ENCODE measurements around the gene EGFLAM.

The EGFLAM gene

DNA sequence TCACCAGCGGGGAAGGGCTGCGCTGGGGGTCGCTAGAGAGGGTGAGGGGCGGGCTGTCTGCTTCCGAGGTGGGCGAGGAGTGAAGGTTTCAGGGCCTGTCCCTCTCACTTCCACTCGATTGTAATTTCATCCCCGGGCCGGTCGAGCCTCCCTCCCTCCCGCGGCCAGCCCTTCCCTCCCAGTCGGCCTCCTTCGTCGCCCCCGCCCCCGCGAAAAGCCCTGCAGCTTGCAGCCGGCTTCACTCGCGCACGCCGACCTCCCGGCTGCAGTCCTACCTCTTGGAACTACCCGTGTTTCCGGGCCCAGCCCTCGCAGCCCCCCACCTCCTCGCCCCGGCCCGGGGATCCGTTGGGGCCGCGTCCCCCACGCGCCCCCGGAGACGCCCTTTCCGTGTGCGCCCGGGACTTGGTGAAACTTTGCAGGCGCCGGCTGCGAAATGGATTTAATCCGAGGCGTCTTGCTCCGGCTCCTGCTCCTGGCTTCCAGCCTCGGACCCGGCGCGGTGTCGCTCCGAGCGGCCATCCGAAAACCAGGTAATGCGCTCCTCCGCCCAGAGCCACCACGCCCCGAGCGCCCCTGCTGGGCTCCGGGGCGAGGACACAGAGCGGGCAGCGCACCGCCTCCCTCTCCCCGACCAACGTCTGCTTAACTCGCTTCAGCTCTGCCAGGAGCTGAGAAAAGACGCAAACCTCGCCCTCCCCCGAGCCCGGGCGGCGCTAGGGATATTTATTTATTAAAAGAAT lies at the start of gene EGFLAM:
Gene EGFLAM, plus strand, starts transcription at position 241 of the 743 bp plus-strand sequence. Its CDS starts 196 bp downstream, at position 437.
- no peak for DNase-seq

DNA sequence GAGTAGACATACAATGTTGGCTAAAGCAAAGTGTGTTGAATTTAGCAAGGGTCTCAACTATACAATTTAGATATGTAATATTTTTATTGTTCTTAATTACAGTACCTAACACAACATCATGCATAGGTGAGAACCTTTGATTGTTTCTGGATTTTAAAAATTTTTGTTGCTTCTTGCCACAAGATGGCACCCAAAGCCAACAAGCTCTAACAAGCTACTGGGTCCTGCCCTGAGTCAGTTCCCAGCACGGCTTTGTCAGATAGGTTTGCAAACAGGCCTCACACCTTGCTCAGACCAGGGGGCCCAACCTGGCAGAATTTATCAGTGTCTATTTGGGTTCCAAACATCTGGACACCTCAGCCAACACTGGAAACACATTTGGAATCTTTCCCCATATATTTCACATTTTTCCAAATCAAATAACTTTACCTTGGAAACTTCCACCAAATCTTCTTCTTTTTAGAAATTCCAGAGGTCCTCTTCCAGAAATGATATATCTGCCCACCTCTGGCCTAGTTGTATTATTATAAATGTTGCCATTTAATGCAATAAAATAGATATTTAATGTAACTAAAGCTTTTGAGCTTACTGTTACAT lies 49.5 kb upstream of the EGFLAM start:
- no peak for DNase-seq

DNA sequence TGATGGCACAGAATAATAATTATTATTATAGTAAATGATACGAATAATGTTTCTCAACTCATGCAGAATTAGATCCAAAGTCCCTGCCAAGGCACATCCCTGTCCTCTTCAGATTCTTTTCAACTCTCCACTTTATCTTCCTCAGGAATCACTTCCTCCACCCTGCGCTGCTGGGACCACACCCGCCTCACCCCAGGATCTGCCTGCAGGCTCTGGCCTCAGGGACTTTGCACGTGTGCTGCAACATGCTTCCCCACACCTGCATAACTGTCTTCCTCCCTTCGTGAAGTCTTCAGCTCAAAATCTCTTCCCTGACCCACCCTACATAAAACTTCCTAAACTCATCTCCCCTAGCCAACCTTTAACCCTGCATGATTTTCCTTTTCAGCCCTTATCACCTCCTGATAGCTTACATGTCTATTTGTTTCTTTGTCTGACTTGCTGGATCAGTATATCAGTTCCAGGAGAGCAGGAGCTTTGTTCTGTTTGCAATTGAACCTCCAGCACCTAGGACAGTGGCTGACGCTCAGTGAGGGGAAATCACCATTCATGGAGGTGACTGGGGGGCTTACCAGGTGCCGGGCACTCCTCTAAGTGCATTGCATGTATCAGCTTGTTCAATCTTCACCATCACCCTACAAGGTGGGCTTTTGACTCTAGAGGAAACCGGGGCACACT lies 47.5 kb upstream of the EGFLAM start:
- DNase-seq, result no peak

DNA sequence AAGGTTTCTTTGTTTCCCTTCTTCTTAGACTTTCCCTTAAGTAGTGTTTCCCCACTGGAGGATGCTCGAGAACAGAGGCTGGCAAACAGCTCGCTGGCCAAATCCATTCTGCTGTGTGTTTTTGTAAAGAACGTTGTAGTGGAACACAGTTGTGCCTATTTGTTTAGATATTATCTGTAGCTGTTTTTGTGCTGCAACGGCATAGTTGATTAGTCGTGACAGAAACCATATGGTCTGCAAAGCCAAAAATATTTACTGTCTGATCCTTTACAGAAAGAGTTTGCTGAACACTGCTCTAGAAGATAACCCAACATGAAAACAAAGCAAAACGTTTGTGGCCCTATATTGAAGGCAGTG lies 47.0 kb upstream of the EGFLAM start:
- DNase-seq, result no peak

DNA sequence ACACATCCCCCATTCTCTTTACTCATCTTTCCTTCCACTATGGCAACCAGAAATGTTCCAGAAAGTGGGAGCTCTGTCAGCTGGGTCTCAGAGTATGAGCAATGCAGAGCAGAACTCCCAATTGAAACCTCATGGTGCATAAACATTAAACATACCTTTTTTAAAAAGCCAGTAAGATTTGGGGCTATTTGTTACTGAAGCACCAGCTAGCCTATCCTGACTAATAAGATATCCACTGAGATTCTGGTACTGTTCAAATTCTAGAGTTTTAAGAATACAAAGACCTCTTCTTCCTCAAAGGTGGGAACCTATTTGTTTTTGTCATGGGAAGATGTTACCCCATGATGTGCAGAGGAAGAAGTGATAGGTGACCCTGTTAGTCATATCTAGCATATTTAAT lies 46.1 kb upstream of the EGFLAM start:
- no peak for DNase-seq

DNA sequence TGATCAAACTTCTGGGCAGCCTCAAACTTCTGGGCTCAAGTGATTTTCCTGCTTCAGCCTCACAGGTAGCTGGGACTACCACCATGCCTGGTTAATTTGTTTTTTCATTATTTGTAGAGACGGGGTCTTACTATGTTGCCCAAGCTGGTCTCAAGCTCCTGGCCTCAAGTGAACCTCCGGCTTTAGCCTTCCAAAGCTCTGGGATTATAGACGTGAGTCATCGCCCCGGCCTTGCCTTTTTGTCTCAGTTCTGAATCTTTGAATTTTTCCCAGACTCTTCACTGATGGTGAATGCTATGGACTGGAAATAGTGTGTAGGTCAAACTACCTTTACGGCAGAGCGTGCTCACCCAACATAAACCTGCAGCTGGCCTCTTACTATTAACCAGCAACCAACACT lies 32.3 kb upstream of the EGFLAM start:
- DNase-seq, result no peak

DNA sequence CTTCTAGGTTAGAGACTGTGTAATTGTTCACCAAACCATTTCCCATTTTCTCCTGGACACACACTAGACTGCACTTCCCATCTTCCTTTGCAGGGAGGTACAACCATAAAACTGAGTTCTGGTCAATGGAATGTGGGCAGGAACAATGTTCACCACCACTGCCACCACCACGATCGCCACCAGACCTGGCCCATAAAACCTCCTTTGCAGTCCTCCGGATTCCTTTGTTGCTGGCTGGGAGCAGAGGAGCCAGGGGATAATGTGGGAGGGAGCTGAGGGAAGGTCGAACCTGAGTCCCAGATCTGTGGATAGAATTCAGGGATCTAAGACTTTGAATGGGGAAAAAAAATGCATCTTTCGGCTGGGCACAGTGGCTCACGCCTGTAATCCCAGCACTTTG lies 29.4 kb upstream of the EGFLAM start:
- no peak for DNase-seq

DNA sequence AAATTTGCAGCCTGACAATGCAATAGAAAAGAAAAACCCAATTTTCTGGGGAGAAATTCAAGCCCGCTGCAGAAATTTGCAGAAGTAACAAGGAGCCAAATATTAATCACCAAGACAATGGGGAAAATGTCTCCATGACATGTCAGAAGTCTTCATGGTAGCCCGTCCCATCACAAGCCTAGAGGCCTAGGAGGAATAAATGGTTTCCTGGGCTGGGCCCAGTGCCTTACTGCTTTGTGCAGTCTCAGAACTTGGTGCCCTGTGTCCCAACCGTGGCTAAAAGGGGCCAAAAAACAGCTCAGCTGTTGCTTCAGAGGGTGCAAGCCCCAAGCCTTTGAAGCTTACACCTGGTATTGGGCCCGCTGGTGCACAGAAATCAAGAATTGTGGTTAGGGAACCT lies 23.6 kb upstream of the EGFLAM start:
- no peak for DNase-seq

DNA sequence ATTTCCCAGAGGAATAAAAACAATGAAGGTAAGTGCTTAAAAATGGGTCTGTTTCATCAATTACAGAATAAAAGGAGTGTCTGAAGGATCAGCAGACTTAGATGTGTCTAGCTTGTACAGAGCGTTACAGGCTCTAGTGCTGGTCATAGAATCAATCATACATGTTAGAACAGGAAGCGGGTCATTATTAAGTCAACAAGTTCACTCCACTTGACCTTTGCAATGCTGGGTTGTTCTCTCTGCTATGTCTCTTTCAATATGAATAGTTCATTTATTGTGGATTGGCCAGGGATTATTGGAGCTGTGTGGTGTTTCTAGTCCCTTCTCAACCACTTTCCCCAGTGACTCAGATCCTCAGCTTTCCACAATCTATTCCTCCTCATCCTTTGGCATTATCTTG lies 20.7 kb upstream of the EGFLAM start:
- DNase-seq, result no peak

DNA sequence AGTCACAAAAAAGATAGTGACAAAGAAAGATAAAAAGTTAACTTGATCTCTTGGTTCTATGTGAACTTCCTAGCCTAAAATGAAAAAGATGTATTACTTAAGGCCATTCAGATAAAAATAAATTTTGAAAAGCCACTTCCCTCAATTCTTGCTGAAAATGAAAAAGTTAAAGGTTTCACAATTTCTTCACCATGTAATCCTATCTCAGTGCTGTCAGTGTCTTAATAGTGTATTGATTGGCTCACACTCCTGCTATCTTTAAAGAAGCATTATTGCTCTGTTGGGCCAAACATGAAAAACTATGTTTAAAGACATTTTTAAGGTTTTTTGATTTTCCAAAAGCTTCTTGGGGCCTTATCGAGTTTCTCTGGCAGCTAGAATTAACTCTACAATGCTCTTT lies 18.1 kb upstream of the EGFLAM start:
- DNase-seq, result no peak

DNA sequence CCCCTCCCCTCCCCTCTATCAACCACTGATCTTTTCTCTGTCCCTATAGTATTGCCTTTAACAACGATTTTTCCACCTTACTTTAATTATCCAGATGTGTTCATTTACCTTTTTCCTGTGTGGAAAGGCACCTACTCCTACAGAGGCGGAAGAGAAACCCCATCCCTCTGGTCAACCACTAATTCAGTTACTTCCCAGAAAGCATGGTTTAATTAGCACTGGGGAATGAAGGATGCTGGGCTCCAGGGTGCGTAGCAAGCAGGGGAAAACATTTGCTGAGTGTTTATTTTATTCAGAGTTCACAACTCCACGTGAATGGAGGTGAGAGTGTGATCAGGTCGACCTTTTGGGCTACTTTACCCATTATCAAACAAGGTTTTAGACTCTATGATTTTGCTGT lies 16.7 kb upstream of the EGFLAM start:
- no peak for DNase-seq

DNA sequence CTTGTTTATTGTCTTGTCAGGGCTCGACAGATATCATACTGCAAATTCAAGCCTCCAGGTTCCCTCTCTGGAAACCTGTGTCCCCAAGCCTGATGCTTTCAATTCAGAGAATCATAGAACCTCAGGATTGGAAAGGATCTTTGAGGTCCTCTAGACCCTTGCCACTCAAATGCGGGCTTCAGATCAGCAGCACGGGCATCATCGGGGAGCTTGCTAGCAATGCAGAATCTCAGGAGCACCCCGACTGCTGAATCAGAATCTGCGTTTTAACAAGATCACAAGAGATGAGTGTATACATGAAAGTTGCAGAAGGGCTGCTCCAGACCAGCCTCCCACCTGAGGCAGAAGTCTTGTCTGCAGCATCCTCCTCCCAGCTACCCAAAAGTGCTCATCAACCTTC lies 13.1 kb upstream of the EGFLAM start:
- no peak for DNase-seq

DNA sequence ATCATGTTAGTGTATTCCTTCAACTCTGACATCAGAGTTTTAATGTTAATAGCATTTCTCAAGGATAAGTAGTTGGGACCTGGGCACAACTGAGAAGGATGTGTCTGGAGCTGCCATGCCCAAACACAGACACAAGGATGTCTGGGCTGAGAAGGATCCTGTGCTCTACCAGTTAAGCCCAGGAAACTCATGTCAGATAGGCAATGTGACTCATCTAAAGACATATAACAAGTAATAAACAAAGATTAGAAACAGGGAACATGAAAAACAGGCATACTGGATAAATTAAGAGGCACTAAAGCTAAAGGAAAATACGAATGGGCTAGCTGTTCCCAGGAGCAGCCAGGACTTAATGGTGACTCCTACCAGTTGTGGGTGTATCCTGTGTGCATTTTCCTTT lies 9.1 kb upstream of the EGFLAM start:
- DNase-seq, result no peak

DNA sequence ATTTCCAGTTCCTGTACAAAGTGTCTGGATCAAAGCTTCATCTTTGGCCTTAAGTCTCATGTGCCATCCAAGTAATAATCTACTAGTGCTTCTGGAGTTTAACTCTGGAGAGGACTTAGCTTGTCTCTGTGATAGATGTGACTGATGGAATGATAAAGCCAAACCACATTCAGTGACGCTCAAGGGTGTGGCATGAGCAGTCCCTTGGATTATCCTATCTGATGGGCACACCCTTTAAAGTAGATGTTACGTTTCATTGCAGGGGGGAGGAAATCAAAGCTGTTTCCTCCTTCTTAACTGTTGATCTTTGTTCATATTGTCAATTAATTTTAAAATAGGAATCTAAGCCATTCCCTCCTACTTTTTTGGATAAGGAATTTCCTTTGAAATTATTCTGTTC lies 8.5 kb upstream of the EGFLAM start:
- DNase-seq, result no peak

DNA sequence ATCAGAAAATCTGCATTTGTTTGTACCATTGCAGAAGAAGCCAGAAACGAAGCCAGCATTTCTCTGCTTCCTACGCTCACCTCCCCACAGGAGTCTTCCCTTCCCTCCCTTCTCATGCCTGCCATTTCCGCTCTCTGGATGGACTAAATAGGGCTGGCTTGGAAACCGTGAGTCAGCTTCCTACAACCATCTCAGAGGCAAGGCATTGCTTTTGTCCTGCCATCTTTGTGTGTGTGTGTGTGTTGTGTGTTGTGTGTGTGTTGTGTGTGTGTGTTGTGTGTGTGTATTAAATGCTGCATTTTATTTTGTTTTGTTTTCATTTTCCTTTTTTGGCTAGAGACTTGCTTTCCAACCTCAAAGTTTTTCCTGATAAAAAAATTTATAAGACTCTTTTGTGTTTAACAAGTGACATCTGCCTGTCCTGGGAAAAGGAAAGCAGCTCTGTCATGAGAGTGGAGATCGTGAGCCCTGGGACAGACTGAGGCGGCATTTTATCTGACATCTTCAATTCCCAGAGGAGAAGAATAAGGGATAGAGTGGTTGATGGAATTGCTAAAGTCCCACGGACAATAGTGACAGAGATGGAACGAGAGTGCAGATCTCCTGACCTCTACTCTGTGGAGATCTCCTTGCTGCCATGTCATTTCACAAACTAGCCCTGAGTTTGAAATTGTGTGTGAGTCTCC lies 7.5 kb upstream of the EGFLAM start:
- no peak for DNase-seq

DNA sequence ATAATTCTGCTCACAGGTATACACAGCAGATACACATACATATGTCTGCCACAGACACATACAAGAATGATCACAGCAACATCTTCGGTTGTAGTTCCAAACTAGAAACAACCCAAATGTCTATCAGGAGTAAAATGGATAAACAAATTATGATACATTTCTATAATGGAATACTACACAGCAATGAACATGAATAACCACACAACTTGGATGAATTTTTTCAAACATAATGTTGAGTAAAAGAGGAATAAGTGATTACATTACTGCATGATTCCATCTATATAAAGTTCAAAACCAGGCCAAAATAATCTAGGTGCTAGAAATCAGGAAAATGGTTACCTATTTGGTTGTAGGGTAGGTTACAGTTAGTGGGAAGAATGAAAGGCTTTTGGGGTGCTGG lies 4.6 kb upstream of the EGFLAM start:
- DNase-seq, result no peak

DNA sequence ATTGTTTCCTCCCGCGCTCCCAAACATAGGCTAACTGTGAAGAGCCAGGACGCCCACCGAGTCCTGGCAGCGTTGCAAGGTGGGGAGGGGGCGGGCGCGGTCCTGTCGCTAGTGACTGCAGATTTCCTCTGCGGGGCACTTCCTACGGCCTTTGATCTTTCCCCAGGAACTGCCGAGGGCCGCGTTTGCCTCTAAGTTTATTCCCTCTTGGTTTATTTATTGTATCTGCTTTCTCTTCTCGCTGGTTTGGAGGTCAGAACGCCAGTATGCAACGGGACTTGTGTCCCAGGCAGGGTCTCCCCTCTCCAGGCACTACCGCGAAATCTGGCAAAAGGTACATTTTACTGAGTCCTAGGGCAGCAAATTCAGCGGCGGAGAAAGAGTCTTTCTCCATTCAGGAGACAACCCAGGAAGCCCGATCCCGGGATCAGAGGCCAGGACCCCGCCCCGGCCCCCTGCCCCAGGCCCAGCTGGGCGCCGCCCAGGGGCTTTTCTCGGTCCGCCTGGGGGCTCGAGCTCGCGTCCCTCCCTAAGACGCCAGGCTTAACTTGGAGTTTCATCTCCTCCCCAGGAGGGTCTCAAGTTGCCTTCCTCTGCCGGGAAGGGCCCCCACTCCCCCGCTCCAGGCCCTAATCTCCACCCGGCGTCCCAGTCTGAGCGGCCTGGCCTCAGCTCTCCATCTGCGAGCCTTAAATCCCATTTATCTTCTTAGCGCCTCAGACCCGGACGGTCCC lies 884 bp upstream of the EGFLAM start:
- no peak for DNase-seq

DNA sequence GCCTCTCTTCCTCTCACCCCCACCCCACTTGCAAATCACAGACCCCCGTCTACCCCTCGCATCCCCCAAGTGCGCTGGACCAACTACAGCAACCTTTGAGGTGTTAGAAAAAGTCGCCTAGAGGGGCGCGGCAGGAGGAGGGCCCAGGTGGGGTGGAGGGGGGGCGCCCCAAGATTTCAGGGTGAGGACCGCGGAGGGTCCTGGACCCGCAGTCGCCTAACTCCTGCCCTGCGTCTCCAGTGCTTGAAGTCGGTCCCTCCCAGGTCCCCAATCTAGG lies 379 bp upstream of the EGFLAM start:
- no peak for DNase-seq

DNA sequence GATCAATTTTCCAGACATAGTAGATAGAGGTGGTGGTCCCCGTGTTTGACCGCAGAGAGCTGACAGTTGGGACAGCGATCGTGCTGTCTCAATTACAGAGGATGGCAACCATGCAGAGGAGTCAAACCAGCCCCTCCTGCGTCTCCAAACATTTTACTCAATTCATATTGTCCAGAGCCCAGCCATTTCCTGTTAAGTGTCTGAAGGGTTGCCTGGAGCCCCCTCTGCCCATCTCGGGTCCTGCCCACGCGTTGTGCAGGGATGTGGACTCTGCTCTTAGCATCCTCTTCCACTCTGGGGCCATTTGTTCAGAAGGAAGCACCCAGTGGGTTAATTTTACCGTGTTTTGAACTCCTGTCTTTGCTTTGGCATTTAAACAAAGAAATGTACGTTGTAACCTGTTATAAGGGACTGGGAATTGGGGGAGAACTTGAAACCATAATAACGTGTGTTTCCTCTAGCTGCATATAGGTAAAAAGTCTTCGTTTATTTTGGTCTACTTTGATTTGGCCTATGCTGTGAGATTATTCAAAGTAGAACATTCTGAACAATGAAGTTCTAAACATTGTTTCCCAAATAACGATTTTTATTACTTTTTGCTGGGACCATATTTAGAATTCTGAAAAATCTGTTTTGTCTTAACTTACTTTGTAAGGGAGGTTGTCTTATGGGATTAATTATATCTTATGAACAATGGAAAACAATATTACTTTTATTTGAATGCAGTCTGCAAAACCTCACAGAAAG lies 876 bp downstream of the EGFLAM start:
- no peak for DNase-seq

DNA sequence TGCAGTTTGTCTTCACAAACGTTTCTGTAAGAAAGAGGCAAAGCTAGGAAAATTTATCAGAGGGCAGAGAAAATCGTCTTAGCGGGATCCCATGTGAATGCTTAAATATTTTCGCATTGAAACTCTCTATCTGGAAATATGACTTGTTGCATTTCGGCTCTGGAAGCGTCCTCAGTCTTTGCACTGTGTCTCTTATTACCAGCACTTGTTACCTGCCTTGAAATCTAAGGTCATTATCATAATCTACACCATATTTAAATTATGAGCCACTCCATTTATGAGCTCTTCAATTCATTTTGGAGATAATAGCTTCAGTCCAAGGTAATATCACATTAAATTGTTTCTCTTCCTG lies 1.4 kb downstream of the EGFLAM start:
- DNase-seq, result no peak

DNA sequence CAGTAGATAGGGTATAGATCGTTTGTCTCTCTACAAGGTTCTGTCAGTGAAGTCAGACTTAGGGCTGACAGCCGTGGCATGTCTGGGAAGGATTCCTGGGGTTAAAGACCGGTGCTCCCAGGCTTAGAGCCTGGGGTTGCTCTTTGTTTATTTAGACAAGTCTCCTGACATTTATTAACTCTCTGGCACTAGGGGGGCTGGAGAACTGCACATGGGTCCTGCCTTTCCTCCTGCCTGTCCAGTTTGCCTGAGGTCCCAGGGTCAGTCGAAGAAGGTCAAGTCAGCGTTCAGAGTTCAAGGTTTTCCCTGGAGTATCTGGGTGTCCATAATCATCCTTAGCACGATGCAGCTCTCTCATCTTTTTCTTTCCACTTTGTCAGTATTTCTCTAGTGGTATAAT lies 5.6 kb downstream of the EGFLAM start:
- DNase-seq, result no peak

DNA sequence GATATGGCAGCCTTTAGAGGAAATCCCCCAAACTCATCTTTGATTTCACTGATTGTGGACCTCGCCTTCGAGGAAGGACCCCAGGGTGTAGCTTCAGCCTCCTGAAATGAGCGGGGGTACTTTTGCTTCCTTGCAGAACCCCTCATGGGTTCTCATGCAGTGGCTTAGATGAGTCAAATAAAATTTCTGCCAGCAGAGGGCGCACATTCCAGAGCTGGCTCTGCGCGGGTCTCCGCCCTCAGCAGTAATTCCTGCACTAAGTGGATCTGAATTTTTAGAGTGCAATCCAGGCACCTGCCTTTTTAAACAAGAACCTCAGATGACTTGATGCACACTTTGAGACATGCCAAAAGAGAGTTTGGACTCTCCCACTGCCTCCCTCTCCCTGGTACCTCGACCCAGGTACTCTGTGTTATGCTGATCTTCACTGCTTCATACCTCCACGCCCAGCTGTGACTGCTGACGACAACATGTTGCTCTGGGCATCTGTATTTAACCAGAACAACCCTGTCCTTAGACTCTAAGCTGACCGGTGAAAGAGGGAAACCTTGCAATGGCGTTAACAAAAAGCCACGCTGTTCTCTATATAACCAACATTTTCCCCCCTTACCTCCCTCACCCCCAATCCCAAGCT lies 7.3 kb downstream of the EGFLAM start:
- DNase-seq, result peak in 1 of 2 donors; percentile 2

Data from bone marrow (tissue), 2 donors.